K562 (cell line): ENCODE results near the gene RIC8B. TPM values are rescaled to one million over a fixed set of nuclear protein-coding genes. Genes with fewer than 3 reads are reported as not detected.

Experiments used
- BDP1 ChIP-seq: IDR thresholded peaks from 3 replicates; pipeline ENCODE4 v1.6.1; 2011; ENCODE audit not compliant: insufficient read length, insufficient read depth
- ERF ChIP-seq: fragments of 450-650 bp; formaldehyde crosslinking; IDR thresholded peaks from 2 replicates; pipeline ENCODE4 v1.4.0; 2020; ENCODE audit warnings: mild to moderate bottlenecking, mixed read lengths
- ETV1 ChIP-seq: fragments of 450-650 bp; conservative IDR thresholded peaks from 2 replicates; pipeline ENCODE4 v1.6.1; 2016; ENCODE audit warnings: missing genetic modification characterization, control low read depth, low read depth, missing compliant biosample characterization
- IFI16 ChIP-seq: fragments of 250-450 bp; sonication (Bioruptor Pico); IDR thresholded peaks from 2 replicates; pipeline ENCODE4 v2.1.2; 2022; ENCODE audit warnings: mild to moderate bottlenecking, inconsistent platforms
- ILF3 ChIP-seq: fragments of 450-650 bp; IDR thresholded peaks from 2 replicates; pipeline ENCODE4 v1.6.1; 2018; ENCODE audit warnings: antibody characterized with exemption, mild to moderate bottlenecking, moderate library complexity, borderline replicate concordance
- ILK ChIP-seq: fragments of 450-650 bp; IDR thresholded peaks from 2 replicates; pipeline ENCODE4 v1.6.1; 2016; ENCODE audit warnings: missing genetic modification characterization, low read depth, mild to moderate bottlenecking, missing compliant biosample characterization, moderate library complexity, borderline replicate concordance
- JUND ChIP-seq, 2 experiments: IDR thresholded peaks; 2 replicates in 1 of 2; 3 replicates in 1 of 2; pipeline ENCODE4 v1.6.1; 2011; ENCODE audit warnings: borderline replicate concordance in 2 of 2, low read depth in 2 of 2, low read length in 2 of 2, improper control_type of control experiment in 1 of 2, missing biosample characterization in 1 of 2, missing genetic modification characterization in 1 of 2, missing genetic modification reagents in 1 of 2
- KLF16 ChIP-seq: IDR thresholded peaks from 2 replicates; pipeline ENCODE4 v1.6.1; 2016; ENCODE audit warnings: antibody characterized with exemption
- MIER1 ChIP-seq: fragments of 450-650 bp; IDR thresholded peaks from 2 replicates; pipeline ENCODE4 v1.6.1; 2016; ENCODE audit warnings: antibody characterized with exemption, mild to moderate bottlenecking, low read depth
- NCOR1 ChIP-seq: fragments of 450-650 bp; IDR thresholded peaks from 2 replicates; pipeline ENCODE4 v1.6.1; 2016; ENCODE audit warnings: mild to moderate bottlenecking, moderate library complexity
- PATZ1 ChIP-seq: fragments of 250-450 bp; sonication (Bioruptor Pico); IDR thresholded peaks from 2 replicates; pipeline ENCODE4 v1.5.0; 2020; ENCODE audit warnings: mild to moderate bottlenecking, borderline replicate concordance
- PKNOX1 ChIP-seq: fragments of 450-650 bp; IDR thresholded peaks from 2 replicates; pipeline ENCODE4 v1.6.1; 2016
- RBM34 ChIP-seq: fragments of 200-400 bp; formaldehyde crosslinking; IDR thresholded peaks from 2 replicates; pipeline ENCODE4 v1.6.1; 2018; ENCODE audit warnings: low read length, borderline replicate concordance; ENCODE audit not compliant: insufficient read depth
- SRSF1 ChIP-seq: fragments of 200-400 bp; formaldehyde crosslinking; IDR thresholded peaks from 2 replicates; pipeline ENCODE4 v1.6.1; 2017; ENCODE audit warnings: mild to moderate bottlenecking, low read depth, low read length, moderate library complexity
- THRA ChIP-seq: fragments of 450-650 bp; IDR thresholded peaks from 2 replicates; pipeline ENCODE4 v1.6.1; 2017; ENCODE audit warnings: mild to moderate bottlenecking, moderate library complexity
- TSC22D4 ChIP-seq: fragments of 450-650 bp; IDR thresholded peaks from 2 replicates; pipeline ENCODE4 v1.6.1; 2016; ENCODE audit warnings: missing genetic modification characterization, missing biosample characterization, control low read depth
- UBTF ChIP-seq, 2 experiments: IDR thresholded peaks; 2 replicates each; pipeline ENCODE4 v1.6.1; 2012; ENCODE audit warnings: improper control_type of control experiment in 2 of 2, low read depth in 2 of 2, low read length in 2 of 2, borderline replicate concordance in 1 of 2
- ZC3H4 ChIP-seq: sonication (generic); formaldehyde crosslinking; IDR thresholded peaks from 2 replicates; pipeline ENCODE4 v1.9.0; 2021; ENCODE audit warnings: missing genetic modification reagents, borderline replicate concordance
- ZNF140 ChIP-seq: fragments of 250-450 bp; sonication (Bioruptor Pico); IDR thresholded peaks from 2 replicates; pipeline ENCODE4 v1.8.0; 2021; ENCODE audit warnings: moderate library complexity, mild to moderate bottlenecking, inconsistent platforms
- ZNF766 ChIP-seq: fragments of 200-800 bp; sonication (Bioruptor generic); conservative IDR thresholded peaks from 2 replicates; pipeline ENCODE4 v1.6.1; 2016; ENCODE audit warnings: missing genetic modification characterization, missing compliant biosample characterization
- polyA plus RNA-seq, 8 experiments: library from polyadenylated mRNA; depleted of rRNA in 4 of 8; stranded (reverse) in 5 of 8; unstranded in 3 of 8; fragments of >200 nt; fragmentation: Nextera tagmentation in 2 of 8; fragmentation: Illumina TruSeq in 1 of 8; extraction: Ambion mirVana in 2 of 8; extraction: Trizol in 1 of 8; gene quantifications; 2 replicates each; pipeline versions ENCODE4 v1.2.1 to v1.2.3, GENCODE V29; 2011 to 2014; ENCODE audit warnings: inconsistent platforms in 1 of 8, missing spikeins in 1 of 8
- total RNA-seq, 7 experiments: library from RNA; depleted of rRNA in 6 of 7; stranded (reverse); fragments of >200 nt in 6 of 7; fragmentation: Illumina TruSeq in 2 of 7; extraction: Trizol in 2 of 7; gene quantifications; 2 replicates each; pipeline versions ENCODE4 v1.2.1 to v1.2.3, GENCODE V29; 2011 to 2021; ENCODE audit warnings: low replicate concordance in 1 of 7

RIC8B gene
- total and polyA plus RNA-seq, 9 of the 15 experiments (the other 6 are each of a cell fraction or from before 2014, with no cell fraction given): 0.92 to 8.1 (median 4.8) TPM

- no peak for TF ChIP-seq THRA
- no peak for TF ChIP-seq TSC22D4
- TF ChIP-seq ILK (tag): no peak
- TF ChIP-seq IFI16 (CRISPR knock-in tag): no peak
- TF ChIP-seq BDP1: no peak
- TF ChIP-seq KLF16: no peak
- no peak for TF ChIP-seq RBM34
- TF ChIP-seq ILF3: no peak
- no peak for TF ChIP-seq MIER1
- peak; percentile 53 for TF ChIP-seq JUND (IDR thresholded peaks at IDR 0.05; ENCODE audit: borderline replicate concordance, low read depth, low read length)
- peak; percentile 68; the same call in 1 of the 3 replicates for TF ChIP-seq JUND (tag; IDR thresholded peaks at IDR 0.05; ENCODE audit: borderline replicate concordance, low read depth, low read length)
- 0 out of 2 replicates have a peak, but pooled peaks have one; percentile 33 for TF ChIP-seq ZC3H4 (CRISPR knock-in tag)
- TF ChIP-seq SRSF1: no peak
- peak; percentile 98 for TF ChIP-seq ZNF766 (CRISPR knock-in tag)
- no peak for TF ChIP-seq PATZ1 (CRISPR knock-in tag)
- TF ChIP-seq ZNF140: no peak
- 0 out of 4 replicates have a peak, but pooled peaks of 1 of the 2 experiments have one; percentile 55 for TF ChIP-seq UBTF (IDR thresholded peaks at IDR 0.05; ENCODE audit: borderline replicate concordance in 1 of 2, low read depth in 2 of 2, low read length in 2 of 2)
- TF ChIP-seq ETV1: peak; percentile 96
- TF ChIP-seq ERF (CRISPR knock-in tag): no peak
- peak; percentile 90 for TF ChIP-seq PKNOX1
- TF ChIP-seq NCOR1: no peak
Observed at GRCh38 chr12:106774005-106774807, at the start of gene RIC8B (continued).
